Neural cell (in vitro differentiated cells): ENCODE data around the gene ETV7.

Source experiments
- SMC3 ChIP-seq: fragments of 450-650 bp; conservative IDR thresholded peaks from 2 replicates; pipeline ENCODE4 v1.6.1; 2014; ENCODE audit warnings: antibody characterized with exemption, mild to moderate bottlenecking, moderate library complexity; ENCODE audit not compliant: poor library complexity
- TF ChIP-seq, protein P1 (sequence below): fragments of 450-650 bp; IDR thresholded peaks from 2 replicates; pipeline ENCODE4 v1.5.1; 2014; ENCODE audit warnings: antibody characterized with exemption, mild to moderate bottlenecking, moderate library complexity; ENCODE audit not compliant: poor library complexity, severe bottlenecking
- TF ChIP-seq, protein P2 (sequence below): IDR thresholded peaks from 2 replicates; pipeline ENCODE4 v1.6.1; 2012; ENCODE audit warnings: borderline replicate concordance

DNA sequence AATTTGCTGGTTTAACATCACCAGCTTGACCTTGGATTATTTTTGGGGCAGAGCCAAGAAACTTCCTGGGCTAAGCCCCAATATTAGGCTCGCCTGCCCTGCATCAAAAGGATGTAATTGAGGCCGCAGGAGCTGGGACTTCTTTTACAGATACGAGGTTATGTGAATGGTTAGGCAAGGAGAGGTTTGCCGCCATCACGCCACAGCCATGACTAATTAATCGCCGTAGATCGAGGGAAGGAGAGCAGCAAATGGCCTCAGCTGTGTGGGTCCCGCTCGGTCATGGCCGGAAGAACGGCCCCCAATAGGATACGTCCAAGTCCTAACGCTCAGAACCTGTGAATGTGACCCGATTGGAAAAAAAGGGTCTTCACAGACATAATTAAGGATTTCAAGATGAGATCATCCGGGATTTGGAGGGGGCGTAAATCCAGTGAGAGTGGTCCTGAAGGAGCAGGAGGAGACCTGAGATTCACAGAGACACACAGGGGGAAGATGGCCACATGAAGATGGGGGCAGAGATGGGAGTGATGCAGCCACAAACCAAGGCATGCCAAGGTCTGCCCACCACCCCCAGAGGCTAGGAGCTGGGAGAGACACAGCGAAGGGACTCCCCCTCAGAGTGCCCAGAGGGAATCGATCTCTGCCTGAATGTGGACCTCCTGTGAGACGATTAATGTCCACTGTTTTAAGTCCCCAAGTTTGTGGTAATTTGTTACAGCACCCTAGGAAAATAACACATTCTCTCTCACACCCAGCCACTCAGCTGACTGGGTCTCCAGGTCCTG lies 40.8 kb downstream of the ETV7 start:
- TF ChIP-seq, protein P1, sequence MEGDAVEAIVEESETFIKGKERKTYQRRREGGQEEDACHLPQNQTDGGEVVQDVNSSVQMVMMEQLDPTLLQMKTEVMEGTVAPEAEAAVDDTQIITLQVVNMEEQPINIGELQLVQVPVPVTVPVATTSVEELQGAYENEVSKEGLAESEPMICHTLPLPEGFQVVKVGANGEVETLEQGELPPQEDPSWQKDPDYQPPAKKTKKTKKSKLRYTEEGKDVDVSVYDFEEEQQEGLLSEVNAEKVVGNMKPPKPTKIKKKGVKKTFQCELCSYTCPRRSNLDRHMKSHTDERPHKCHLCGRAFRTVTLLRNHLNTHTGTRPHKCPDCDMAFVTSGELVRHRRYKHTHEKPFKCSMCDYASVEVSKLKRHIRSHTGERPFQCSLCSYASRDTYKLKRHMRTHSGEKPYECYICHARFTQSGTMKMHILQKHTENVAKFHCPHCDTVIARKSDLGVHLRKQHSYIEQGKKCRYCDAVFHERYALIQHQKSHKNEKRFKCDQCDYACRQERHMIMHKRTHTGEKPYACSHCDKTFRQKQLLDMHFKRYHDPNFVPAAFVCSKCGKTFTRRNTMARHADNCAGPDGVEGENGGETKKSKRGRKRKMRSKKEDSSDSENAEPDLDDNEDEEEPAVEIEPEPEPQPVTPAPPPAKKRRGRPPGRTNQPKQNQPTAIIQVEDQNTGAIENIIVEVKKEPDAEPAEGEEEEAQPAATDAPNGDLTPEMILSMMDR, result no peak
- no peak for TF ChIP-seq SMC3
- TF ChIP-seq, protein P2, sequence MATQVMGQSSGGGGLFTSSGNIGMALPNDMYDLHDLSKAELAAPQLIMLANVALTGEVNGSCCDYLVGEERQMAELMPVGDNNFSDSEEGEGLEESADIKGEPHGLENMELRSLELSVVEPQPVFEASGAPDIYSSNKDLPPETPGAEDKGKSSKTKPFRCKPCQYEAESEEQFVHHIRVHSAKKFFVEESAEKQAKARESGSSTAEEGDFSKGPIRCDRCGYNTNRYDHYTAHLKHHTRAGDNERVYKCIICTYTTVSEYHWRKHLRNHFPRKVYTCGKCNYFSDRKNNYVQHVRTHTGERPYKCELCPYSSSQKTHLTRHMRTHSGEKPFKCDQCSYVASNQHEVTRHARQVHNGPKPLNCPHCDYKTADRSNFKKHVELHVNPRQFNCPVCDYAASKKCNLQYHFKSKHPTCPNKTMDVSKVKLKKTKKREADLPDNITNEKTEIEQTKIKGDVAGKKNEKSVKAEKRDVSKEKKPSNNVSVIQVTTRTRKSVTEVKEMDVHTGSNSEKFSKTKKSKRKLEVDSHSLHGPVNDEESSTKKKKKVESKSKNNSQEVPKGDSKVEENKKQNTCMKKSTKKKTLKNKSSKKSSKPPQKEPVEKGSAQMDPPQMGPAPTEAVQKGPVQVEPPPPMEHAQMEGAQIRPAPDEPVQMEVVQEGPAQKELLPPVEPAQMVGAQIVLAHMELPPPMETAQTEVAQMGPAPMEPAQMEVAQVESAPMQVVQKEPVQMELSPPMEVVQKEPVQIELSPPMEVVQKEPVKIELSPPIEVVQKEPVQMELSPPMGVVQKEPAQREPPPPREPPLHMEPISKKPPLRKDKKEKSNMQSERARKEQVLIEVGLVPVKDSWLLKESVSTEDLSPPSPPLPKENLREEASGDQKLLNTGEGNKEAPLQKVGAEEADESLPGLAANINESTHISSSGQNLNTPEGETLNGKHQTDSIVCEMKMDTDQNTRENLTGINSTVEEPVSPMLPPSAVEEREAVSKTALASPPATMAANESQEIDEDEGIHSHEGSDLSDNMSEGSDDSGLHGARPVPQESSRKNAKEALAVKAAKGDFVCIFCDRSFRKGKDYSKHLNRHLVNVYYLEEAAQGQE, result no peak
